Cardiac muscle cell (in vitro differentiated cells and primary cell): ENCODE results near the gene KRT77. TPM values are rescaled to one million over a fixed set of nuclear protein-coding genes. Genes with fewer than 3 reads are reported as not detected.

Source experiments
- DNase-seq, 2 donors: peaks; one replicate each; pipeline versions ENCODE4 v3.0.0 to v3.0.0-alpha.2; 2010 to 2017; ENCODE audit warnings: low read depth in 1 of 2, low spot score in 1 of 2
- H3K27ac ChIP-seq: fragments of 200-600 bp; sonication (generic); 2 replicates; pipeline ENCODE4 v1.5.1; 2016
- H3K27me3 ChIP-seq: fragments of 200-600 bp; sonication (generic); 2 replicates; pipeline ENCODE4 v1.6.0; 2016; ENCODE audit warnings: control low read depth
- H3K36me3 ChIP-seq: fragments of 200-600 bp; sonication (generic); 2 replicates; pipeline ENCODE4 v1.5.1; 2016; ENCODE audit warnings: control low read depth
- H3K4me1 ChIP-seq: fragments of 200-600 bp; sonication (generic); 2 replicates; pipeline ENCODE4 v1.8.1; 2017; ENCODE audit warnings: low read depth, mild to moderate bottlenecking, mixed run types
- H3K4me3 ChIP-seq: fragments of 200-600 bp; sonication (generic); 2 replicates; pipeline ENCODE4 v1.5.1; 2016; ENCODE audit warnings: mild to moderate bottlenecking
- H3K9me3 ChIP-seq: fragments of 200-600 bp; sonication (generic); 2 replicates; pipeline ENCODE4 v1.5.1; 2017; ENCODE audit warnings: low read depth, mild to moderate bottlenecking, control low read depth
- polyA plus RNA-seq: library from polyadenylated mRNA; unstranded; fragments of >200 nt; fragmentation: Nextera tagmentation; extraction: Ambion mirVana; gene quantifications from 2 replicates; pipeline ENCODE4 v1.2.1, GENCODE V29; 2016
- total RNA-seq: library from RNA; depleted of rRNA; stranded (reverse); fragments of >200 nt; gene quantifications from 2 replicates; pipeline ENCODE4 v1.2.3, GENCODE V29; 2016
- TF ChIP-seq, protein P1 (sequence below): IDR thresholded peaks from 2 replicates; pipeline ENCODE4 v1.5.1; 2012; ENCODE audit warnings: low read depth, mild to moderate bottlenecking, low read length

The KRT77 gene
- total and polyA plus RNA-seq, 2 experiments from 2014 or later: not detected

DNA sequence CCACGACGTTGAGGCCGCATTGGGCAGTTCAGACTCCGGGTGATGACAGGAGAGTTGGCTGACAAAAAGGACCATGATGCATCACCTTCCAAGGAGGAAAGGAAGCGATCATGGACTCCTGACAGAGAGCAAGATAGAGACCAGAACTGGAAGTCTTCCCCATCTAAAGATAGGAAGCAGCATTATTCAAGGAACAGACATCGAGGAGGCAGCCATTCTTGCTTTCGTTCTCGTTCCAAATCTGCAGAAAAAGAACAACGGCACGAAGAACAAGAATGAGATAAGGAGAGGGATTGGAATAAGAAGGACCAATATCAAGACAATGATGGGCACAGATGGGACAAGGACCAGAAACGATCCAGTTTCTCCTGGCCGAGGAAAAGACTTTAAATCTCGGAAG, 27.1 kb upstream of the KRT77 start:
- peaks cover 38% of the 10 kb centered on the region for H3K27me3 ChIP-seq
- no peak overlapping the region for H3K27ac ChIP-seq
- H3K9me3 ChIP-seq: no peaks in the 10 kb centered on the region
- DNase-seq: no peak
- TF ChIP-seq, protein P1, sequence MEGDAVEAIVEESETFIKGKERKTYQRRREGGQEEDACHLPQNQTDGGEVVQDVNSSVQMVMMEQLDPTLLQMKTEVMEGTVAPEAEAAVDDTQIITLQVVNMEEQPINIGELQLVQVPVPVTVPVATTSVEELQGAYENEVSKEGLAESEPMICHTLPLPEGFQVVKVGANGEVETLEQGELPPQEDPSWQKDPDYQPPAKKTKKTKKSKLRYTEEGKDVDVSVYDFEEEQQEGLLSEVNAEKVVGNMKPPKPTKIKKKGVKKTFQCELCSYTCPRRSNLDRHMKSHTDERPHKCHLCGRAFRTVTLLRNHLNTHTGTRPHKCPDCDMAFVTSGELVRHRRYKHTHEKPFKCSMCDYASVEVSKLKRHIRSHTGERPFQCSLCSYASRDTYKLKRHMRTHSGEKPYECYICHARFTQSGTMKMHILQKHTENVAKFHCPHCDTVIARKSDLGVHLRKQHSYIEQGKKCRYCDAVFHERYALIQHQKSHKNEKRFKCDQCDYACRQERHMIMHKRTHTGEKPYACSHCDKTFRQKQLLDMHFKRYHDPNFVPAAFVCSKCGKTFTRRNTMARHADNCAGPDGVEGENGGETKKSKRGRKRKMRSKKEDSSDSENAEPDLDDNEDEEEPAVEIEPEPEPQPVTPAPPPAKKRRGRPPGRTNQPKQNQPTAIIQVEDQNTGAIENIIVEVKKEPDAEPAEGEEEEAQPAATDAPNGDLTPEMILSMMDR: no peak
- no peaks in the 10 kb centered on the region for H3K36me3 ChIP-seq
- H3K4me3 ChIP-seq: no peak overlapping the region
- no peaks in the 10 kb centered on the region for H3K4me1 ChIP-seq

DNA sequence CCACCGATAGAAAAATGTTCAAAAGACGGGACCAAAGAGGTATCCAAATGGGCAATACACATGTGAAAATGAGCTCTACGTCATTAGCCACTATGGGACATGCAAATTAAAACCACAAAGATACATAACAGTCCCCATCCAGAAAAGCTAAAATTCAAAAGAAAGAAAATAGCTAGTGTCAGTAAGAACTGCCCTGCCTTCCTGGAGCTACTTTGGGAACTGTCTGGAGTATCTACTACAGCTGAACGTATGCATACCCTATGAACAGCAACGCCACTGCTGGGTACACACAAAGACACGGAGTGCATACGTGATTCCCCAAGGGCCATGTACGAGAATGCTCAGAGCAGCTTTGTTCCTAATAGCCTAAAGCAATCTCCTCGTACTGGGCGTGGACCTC, 25.8 kb upstream of the KRT77 start:
- no peak overlapping the region for H3K4me3 ChIP-seq
- H3K9me3 ChIP-seq: no peaks in the 10 kb centered on the region
- TF ChIP-seq, protein P1: no peak
- no peaks in the 10 kb centered on the region for H3K36me3 ChIP-seq
- H3K27me3 ChIP-seq: peaks cover 38% of the 10 kb centered on the region
- no peak for DNase-seq
- no peak overlapping the region for H3K27ac ChIP-seq
- no peaks in the 10 kb centered on the region for H3K4me1 ChIP-seq

DNA sequence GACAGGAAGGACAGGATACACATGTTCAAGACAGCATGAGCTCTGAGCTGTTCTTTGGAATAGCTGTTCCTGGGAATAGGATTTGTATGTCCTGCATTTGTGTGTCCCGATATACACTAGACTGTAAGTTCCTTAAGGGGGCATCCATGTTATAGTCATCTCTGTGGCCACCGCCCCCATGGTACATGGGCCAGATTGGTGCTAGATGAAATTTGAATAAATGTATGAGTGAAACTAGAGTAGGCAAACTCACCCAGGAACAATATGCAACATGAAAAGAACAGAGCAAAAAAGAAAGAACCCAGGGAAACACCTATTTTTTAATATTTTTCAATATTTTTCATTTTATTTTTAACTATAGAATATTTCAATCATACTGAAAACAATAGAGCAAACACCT, 25.1 kb upstream of the KRT77 start:
- TF ChIP-seq, protein P1: no peak
- Histone ChIP-seq H3K27me3 (peaks cover 38% of the 10 kb centered on the region), H3K36me3 (no peaks in the 10 kb centered on the region), H3K9me3 (no peaks in the 10 kb centered on the region), H3K4me3 (no peak overlapping the region), H3K4me1 (no peaks in the 10 kb centered on the region), H3K27ac (no peak overlapping the region)
- DNase-seq: no peak

DNA sequence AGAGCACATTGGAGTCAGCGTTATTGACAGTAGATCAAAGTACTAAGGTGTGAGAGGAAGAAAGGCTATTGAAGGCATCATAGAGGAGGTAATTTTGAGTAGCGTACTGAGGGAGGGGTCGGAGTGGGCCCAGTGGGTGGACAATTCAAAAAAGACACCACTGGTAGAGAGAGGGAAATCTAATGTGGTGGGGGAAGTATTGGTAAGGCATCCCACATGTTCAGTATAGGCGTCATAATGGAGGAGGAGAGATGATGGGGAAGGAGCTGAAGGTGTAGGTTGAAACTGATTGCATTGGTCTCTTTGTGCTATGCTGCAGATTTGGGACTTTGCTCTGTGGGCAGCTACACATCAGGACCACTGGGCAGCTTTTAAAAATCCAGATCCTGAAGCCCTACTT, 23.7 kb upstream of the KRT77 start:
- no peak for DNase-seq
- peaks cover 42% of the 10 kb centered on the region for H3K27me3 ChIP-seq
- H3K9me3 ChIP-seq: no peaks in the 10 kb centered on the region

DNA sequence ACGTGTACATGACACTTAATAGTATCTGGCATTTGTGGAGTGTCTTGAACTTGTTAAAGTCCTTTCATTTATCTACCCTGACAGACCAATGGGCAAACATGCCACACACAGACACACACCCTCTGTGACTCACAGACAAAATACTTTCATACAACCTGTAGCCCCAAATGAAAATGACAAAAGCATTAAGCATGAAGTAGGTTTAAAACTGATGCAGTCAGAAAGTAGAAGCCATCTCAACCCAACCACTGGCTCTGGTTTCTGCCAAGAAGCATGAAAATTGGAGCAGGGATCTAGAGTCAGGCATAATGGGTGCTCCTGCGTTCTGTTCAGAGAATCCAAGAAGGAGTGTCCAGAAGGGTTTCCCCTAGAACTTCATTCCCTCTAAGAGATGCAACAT, 23.1 kb upstream of the KRT77 start:
- Histone ChIP-seq H3K27me3 (peaks cover 42% of the 10 kb centered on the region), H3K4me3 (no peak overlapping the region), H3K4me1 (no peaks in the 10 kb centered on the region), H3K27ac (no peak overlapping the region), H3K36me3 (no peaks in the 10 kb centered on the region), H3K9me3 (no peaks in the 10 kb centered on the region)
- TF ChIP-seq, protein P1: no peak
- no peak for DNase-seq

More for the DNA sequence above, 23.7 kb upstream of the KRT77 start:
- no peak overlapping the region for H3K4me3 ChIP-seq
- no peak overlapping the region for H3K27ac ChIP-seq
- no peaks in the 10 kb centered on the region for H3K36me3 ChIP-seq
- no peaks in the 10 kb centered on the region for H3K4me1 ChIP-seq
- TF ChIP-seq, protein P1: no peak

DNA sequence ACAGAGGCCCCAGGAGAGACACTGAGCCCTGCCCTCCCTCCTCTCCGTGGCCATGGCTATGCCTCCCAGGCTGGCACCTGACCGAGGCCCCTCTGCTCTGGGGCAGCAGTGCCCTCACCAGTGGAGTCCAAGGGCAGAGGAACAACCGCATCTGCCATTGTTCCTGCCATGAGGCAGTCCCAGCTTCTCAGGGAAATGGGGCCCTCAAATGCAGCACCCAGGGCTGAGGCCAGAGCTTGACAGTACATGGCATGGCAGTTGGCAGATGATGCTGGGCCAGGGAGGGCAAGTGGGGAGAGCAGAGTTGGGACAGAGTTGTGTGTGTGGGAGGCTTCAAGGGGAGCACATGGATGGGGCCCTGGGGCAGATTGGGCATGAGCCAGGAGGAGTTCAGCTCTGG, 21.1 kb upstream of the KRT77 start:
- Histone ChIP-seq H3K27ac (no peak overlapping the region), H3K36me3 (no peaks in the 10 kb centered on the region), H3K9me3 (no peaks in the 10 kb centered on the region), H3K4me3 (no peak overlapping the region), H3K27me3 (peaks cover 37% of the 10 kb centered on the region), H3K4me1 (no peaks in the 10 kb centered on the region)
- no peak for DNase-seq
- TF ChIP-seq, protein P1: no peak
